Mesendoderm (in vitro differentiated cells): ENCODE results near the gene CLSTN3.

Source experiments
- DNase-seq: peaks from one replicate; pipeline ENCODE4 v3.0.0; 2013
- H2AK5ac ChIP-seq: 2 replicates; pipeline ENCODE4 v1.6.1; 2013; ENCODE audit warnings: low read length, inconsistent platforms
- H2BK120ac ChIP-seq: 2 replicates; pipeline ENCODE4 v1.6.1; 2013; ENCODE audit warnings: low read depth, mild to moderate bottlenecking, low read length, moderate library complexity, mixed read lengths
- H2BK15ac ChIP-seq: replicated peaks from 2 replicates; pipeline ENCODE4 v1.6.1; 2013; ENCODE audit warnings: low read depth, mild to moderate bottlenecking, moderate library complexity
- H2BK5ac ChIP-seq: 2 replicates; pipeline ENCODE4 v1.6.1; 2013; ENCODE audit warnings: low read length, inconsistent platforms
- H3K18ac ChIP-seq: 2 replicates; pipeline ENCODE4 v1.6.1; 2013; ENCODE audit warnings: mild to moderate bottlenecking, low read length, mixed read lengths
- H3K23ac ChIP-seq: one replicate; pipeline ENCODE4 v1.6.1; 2013; ENCODE audit warnings: low read length
- H3K27ac ChIP-seq: 2 replicates; pipeline ENCODE4 v1.5.1; 2013; ENCODE audit warnings: low read depth, mild to moderate bottlenecking, inconsistent platforms, low read length, moderate library complexity
- H3K27me3 ChIP-seq: 2 replicates; pipeline ENCODE4 v1.6.1; 2013; ENCODE audit warnings: low read length, control low read depth, mild to moderate bottlenecking, inconsistent platforms; ENCODE audit not compliant: insufficient read depth, poor library complexity
- H3K36me3 ChIP-seq: 2 replicates; pipeline ENCODE4 v1.6.1; 2013; ENCODE audit warnings: low read length, inconsistent platforms; ENCODE audit not compliant: control insufficient read depth, insufficient read depth
- H3K4ac ChIP-seq: one replicate; pipeline ENCODE4 v1.6.1; 2013; ENCODE audit warnings: low read depth, mild to moderate bottlenecking, low read length, moderate library complexity
- H3K4me1 ChIP-seq: 2 replicates; pipeline ENCODE4 v1.6.1; 2013; ENCODE audit warnings: low read depth, low read length, inconsistent platforms; ENCODE audit not compliant: control insufficient read depth
- H3K4me2 ChIP-seq: 2 replicates; pipeline ENCODE4 v1.6.1; 2013; ENCODE audit warnings: low read length
- H3K4me3 ChIP-seq: 2 replicates; pipeline ENCODE4 v1.5.1; 2013; ENCODE audit warnings: mild to moderate bottlenecking, low read length
- H3K56ac ChIP-seq: one replicate; pipeline ENCODE4 v1.6.1; 2013; ENCODE audit warnings: low read length
- H3K79me1 ChIP-seq: 2 replicates; pipeline ENCODE4 v1.6.1; 2013; ENCODE audit warnings: low read length, inconsistent platforms
- H3K79me2 ChIP-seq: 2 replicates; pipeline ENCODE4 v1.6.1; 2013; ENCODE audit warnings: mild to moderate bottlenecking, low read length; ENCODE audit not compliant: control insufficient read depth, insufficient read depth
- H3K9ac ChIP-seq: 2 replicates; pipeline ENCODE4 v1.6.1; 2013; ENCODE audit warnings: low read length, inconsistent platforms
- H4K5ac ChIP-seq: one replicate; pipeline ENCODE4 v1.6.1; 2013; ENCODE audit warnings: low read length
- H4K8ac ChIP-seq: one replicate; pipeline ENCODE4 v1.6.1; 2013; ENCODE audit warnings: low read depth, mild to moderate bottlenecking, control low read depth, low read length, moderate library complexity
- WGBS: extraction: QIAGEN DNeasy Blood & Tissue Kit; methylation state at CpG from one replicate; pipeline ENCODE4 v1.1.7; 2013; ENCODE audit warnings: low lambda C conversion rate, missing lambda C conversion rate; ENCODE audit not compliant: insufficient coverage; ENCODE audit errors: extremely low coverage; 5-methylcytosine and 5-hydroxymethylcytosine counted together

Gene CLSTN3

GRCh38 chr12:7091171-7091570, 39.0 kb upstream of the CLSTN3 start:
- Histone ChIP-seq H3K36me3 (no peaks in the 10 kb centered on the region), H3K27me3 (no peaks in the 10 kb centered on the region), H3K9ac (no peak overlapping the region), H3K56ac (no peak overlapping the region), H3K4me1 (no peaks in the 10 kb centered on the region), H2AK5ac (no peak overlapping the region), H3K27ac (no peak overlapping the region), H2BK120ac (no peak overlapping the region), H4K8ac (no peak overlapping the region), H4K5ac (no peak overlapping the region), H2BK15ac (no peak overlapping the region), H3K4ac (no peak overlapping the region), H3K79me2 (no peaks in the 10 kb centered on the region), H3K18ac (no peak overlapping the region), H3K4me2 (no peak overlapping the region), H3K23ac (no peak overlapping the region), H2BK5ac (no peak overlapping the region), H3K79me1 (no peaks in the 10 kb centered on the region), H3K4me3 (no peak overlapping the region)
- DNase-seq, result no peak
- WGBS, result no CpG with 5 or more reads among the region's 7 CpGs

GRCh38 chr12:7091660-7092228, 38.4 kb upstream of the CLSTN3 start:
- H3K27ac ChIP-seq, result no peak overlapping the region

GRCh38 chr12:7092229-7092985, 37.8 kb upstream of the CLSTN3 start, which contains the start of gene C1R:
C1R (minus strand) TSS chr12:7092445; CDS start chr12:7092388, 57 bp downstream.
- Histone ChIP-seq H3K4me1 (no peaks in the 10 kb centered on the region), H3K4me2 (peak within 1 kb of the TSS; percentile 35), H2AK5ac (no peak within 1 kb of the TSS), H3K27me3 (no peaks in the 10 kb centered on the region), H3K23ac (no peak within 1 kb of the TSS), H3K9ac (peak within 1 kb of the TSS; percentile 58), H3K27ac (no peak within 1 kb of the TSS), H4K5ac (no peak within 1 kb of the TSS), H4K8ac (no peak within 1 kb of the TSS), H3K36me3 (no peaks in the 10 kb centered on the region), H3K18ac (no peak within 1 kb of the TSS), H2BK5ac (no peak within 1 kb of the TSS), H3K4ac (no peak within 1 kb of the TSS), H2BK120ac (no peak within 1 kb of the TSS), H3K79me1 (no peaks in the 10 kb centered on the region), H3K79me2 (no peaks in the 10 kb centered on the region), H3K4me3 (no peak within 1 kb of the TSS), H3K56ac (peak within 1 kb of the TSS; percentile 56), H2BK15ac (no peak within 1 kb of the TSS)
- WGBS, result no CpG with 5 or more reads among the region's 16 CpGs
- DNase-seq, result peak; percentile 67

More at GRCh38 chr12:7091660-7092228, 38.4 kb upstream of the CLSTN3 start:
- no peak overlapping the region for H4K5ac ChIP-seq
- WGBS, result no CpG with 5 or more reads among the region's 10 CpGs
- no peak overlapping the region for H3K4me3 ChIP-seq
- H3K18ac ChIP-seq, result no peak overlapping the region
- no peak overlapping the region for H3K23ac ChIP-seq
- H2BK15ac ChIP-seq, result no peak overlapping the region
- H3K36me3 ChIP-seq, result no peaks in the 10 kb centered on the region
- H3K4ac ChIP-seq, result no peak overlapping the region
- peak overlapping the region; percentile 56 for H3K56ac ChIP-seq
- no peak overlapping the region for H2BK120ac ChIP-seq
- no peak overlapping the region for H2BK5ac ChIP-seq
- H3K9ac ChIP-seq, result peak overlapping the region; percentile 58
- no peaks in the 10 kb centered on the region for H3K4me1 ChIP-seq
- no peak overlapping the region for H4K8ac ChIP-seq
- no peak overlapping the region for H2AK5ac ChIP-seq
- no peaks in the 10 kb centered on the region for H3K79me1 ChIP-seq
- no peak for DNase-seq
- no peaks in the 10 kb centered on the region for H3K79me2 ChIP-seq
- no peaks in the 10 kb centered on the region for H3K27me3 ChIP-seq
- no peak overlapping the region for H3K4me2 ChIP-seq

GRCh38 chr12:7092986-7093460, 37.1 kb upstream of the CLSTN3 start:
- no peak overlapping the region for H2BK120ac ChIP-seq
- no peak overlapping the region for H4K8ac ChIP-seq
- H3K56ac ChIP-seq, result peak overlapping the region; percentile 31
- H3K36me3 ChIP-seq, result no peaks in the 10 kb centered on the region
- no peak overlapping the region for H2BK15ac ChIP-seq
- no peak overlapping the region for H3K4ac ChIP-seq
- H2AK5ac ChIP-seq, result no peak overlapping the region
- H3K4me3 ChIP-seq, result no peak overlapping the region
- H3K79me2 ChIP-seq, result no peaks in the 10 kb centered on the region
- no peak overlapping the region for H3K18ac ChIP-seq
- H3K4me1 ChIP-seq, result no peaks in the 10 kb centered on the region
- H3K27me3 ChIP-seq, result no peaks in the 10 kb centered on the region
- H3K27ac ChIP-seq, result no peak overlapping the region
- H2BK5ac ChIP-seq, result no peak overlapping the region
- no peak overlapping the region for H4K5ac ChIP-seq
- H3K79me1 ChIP-seq, result no peaks in the 10 kb centered on the region
- H3K23ac ChIP-seq, result no peak overlapping the region
- no peak for DNase-seq
- WGBS, result no CpG with 5 or more reads among the region's 8 CpGs
- no peak overlapping the region for H3K9ac ChIP-seq
- no peak overlapping the region for H3K4me2 ChIP-seq

- Histone ChIP-seq H3K27me3 (no peaks in the 10 kb centered on the region), H2BK120ac (no peak overlapping the region), H3K56ac (no peak overlapping the region), H2AK5ac (no peak overlapping the region), H3K79me2 (no peaks in the 10 kb centered on the region), H3K18ac (no peak overlapping the region), H3K4ac (no peak overlapping the region), H3K27ac (no peak overlapping the region), H3K9ac (no peak overlapping the region), H3K4me1 (no peaks in the 10 kb centered on the region), H2BK5ac (no peak overlapping the region), H3K4me3 (no peak overlapping the region), H4K8ac (no peak overlapping the region), H3K4me2 (no peak overlapping the region), H3K79me1 (no peaks in the 10 kb centered on the region), H3K23ac (no peak overlapping the region), H3K36me3 (no peaks in the 10 kb centered on the region), H4K5ac (no peak overlapping the region), H2BK15ac (no peak overlapping the region)
- WGBS, result no CpG with 5 or more reads among the region's 5 CpGs
- DNase-seq, result no peak
These were observed 36.7 kb upstream of the CLSTN3 start for GRCh38 chr12:7093486-7093885.
